ENCODE data around the gene CXCR5.

Gene CXCR5

DNA sequence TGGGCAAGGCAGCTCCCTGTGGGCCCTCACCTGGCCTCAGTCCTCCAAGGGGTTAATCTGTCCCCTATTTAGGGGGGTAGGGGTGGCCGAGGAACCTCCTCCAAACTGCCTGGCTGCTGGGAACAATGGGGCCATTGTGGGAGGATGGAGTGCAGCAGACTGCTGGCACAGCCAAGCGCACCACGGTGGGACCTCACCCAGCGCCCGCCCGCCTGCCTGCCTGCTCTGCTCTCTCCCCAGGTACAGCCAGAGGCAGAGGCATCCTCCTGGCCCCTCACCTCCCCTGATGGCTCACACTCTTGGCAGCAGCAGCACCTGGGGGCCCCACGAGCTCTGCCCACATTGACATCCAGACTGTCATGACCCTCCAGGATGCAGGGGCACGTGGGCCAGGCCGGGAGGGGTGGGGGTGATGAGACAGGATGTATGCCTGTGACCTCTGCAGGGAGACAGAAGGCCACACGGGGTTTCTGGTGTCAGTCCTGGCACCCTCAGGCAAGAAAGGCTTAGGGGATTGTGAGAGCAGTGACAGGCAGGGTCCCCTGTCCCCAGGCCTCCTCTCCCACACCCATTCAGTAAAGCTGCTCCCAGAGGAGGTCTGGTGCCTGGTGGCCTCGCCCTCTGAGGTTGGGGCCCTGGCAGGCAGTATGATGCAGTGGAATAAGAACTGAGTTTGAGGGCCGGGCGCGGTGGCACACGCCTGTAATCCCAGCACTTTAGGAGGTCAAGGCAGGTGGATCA is 30.7 kb downstream of the CXCR5 start:
- FAIRE-seq: no peak

DNA sequence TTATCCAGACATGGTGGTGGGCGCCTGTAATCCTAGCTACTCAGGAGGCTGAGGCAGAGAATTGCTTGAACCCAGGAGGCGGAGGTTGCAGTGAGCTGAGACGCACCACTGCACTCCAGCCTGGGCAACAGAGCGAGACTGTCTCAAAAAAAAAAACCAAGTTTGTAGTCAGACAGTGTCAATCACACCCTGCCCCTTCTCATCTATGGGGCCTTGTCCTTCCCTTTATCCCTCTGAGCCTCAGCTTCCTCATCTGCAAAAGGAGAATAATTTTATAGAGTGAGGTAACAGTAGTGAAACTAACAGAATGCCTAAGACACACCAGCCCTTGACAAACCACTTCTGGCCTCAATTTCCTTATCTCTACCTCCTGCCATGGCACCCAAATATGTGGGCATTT is 31.3 kb downstream of the CXCR5 start:
- no peak for FAIRE-seq

DNA sequence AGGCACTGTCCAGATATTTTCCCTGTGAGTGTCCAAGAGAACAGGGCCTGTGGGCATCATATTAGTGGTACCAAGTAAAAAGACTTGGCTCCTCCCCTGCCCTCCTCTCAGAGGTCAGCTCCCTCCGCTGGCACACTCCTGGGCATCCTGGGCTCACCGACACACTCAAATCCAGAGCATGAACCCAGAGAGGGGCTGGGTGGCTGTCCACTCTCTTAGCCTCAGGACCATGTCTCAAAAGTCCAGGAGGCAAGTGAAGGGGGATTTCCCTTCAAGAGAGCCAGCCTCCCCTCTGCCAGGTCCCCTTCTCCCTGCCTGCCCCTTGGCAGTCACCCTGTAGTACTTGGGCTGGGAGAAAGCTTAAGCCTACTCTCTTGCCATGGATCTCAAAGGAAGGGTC is 31.7 kb downstream of the CXCR5 start:
- no peak for FAIRE-seq

DNA sequence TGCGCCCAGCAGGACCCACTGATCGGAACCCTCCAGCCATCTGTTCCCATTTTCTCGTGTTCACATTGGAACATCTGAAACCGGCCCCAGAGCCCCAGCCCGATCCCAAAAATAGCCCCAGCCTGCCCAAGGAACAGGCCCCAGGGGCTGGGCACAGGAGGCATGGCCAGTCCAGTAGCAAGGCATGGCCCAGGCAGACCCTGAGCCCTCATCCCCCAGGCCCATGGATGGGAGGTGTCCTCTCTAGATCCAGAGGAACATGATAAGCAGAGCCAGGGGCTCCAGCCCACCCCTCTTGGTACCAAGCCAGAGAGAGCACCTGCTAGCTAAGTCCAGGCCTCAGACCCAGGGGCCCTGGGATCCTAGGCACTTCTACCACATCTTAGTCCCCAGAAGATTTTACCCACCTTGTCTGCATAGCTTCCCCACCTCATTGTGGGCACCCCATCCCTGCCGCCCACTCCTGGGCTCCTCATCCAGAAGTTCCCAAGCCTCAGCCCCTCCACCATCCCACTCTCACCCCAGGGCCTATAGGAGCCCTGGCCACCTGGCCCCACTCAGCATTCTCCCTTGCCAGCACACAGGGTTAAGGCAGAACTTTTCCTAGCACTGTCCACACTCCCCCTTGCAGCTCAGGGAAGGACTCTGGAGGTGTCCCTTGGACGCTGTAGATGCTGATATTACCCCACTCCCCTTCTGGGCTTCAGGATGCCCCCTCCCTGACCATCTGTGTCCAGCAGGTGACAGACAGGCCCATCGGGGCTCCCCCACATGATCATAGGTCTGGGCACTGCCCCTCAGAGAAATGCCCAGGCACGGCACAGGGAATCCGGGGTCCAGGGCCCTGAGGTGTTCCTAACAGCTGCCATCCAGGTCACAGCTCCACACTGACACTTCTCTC is 32.5 kb downstream of the CXCR5 start:
- FAIRE-seq: no peak

DNA sequence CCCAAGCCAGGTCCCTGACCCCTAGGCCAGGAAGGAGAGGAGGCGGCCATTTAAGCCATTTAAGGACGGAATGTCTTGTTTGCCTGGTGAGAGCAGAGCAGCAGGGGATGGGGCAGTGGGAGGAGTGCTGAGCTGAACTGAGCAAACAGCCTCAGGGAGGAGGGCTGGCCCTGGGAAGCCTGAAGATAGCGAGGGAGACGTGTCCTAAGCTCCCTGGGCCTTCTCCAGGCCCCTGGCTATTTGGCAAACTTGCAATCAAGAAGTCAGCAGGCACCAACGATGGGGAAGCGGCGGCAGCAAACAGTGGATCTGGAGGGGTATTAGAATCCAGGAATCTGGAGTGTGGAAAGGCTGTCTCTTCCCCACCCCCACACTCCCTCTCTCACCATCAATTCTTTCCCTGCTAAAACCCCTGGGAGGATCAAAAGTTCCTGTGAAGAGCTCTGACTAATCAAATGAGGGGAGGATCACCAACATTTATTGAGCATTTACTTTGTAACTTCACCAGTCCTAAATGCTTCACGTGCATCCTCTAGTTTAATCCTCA is 33.2 kb downstream of the CXCR5 start:
- no peak for FAIRE-seq

DNA sequence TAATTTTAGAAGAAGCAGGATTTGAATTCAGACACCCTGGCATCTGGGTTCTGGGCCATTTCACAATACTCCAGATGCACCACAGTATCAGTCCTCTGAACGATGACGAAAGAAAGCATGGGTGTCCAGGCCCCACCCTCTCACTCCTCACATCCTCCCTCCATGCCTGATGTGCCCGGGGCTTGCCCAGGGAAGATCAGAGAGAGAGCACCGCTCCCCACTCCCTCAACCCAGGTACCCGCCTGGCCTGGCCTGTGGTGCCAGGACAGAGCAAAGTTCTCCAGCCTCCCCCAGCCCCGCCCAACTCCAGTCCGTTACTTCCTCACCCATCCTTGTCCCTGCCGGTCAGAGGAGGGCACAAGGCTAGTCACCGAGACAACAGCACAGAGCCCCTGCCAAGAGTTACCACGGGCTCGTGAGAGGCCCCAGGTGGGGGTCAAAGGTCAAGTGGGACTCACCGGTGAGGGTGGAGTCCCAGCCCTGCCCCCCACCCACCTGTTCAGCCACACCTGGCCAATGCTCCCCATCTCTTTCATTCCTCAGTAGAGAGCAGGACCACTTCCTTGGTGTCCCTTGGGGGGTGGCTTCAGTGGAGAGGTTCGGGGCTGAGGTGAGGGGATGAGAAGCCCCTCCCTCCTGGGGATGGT is 33.9 kb downstream of the CXCR5 start:
- no peak for FAIRE-seq

DNA sequence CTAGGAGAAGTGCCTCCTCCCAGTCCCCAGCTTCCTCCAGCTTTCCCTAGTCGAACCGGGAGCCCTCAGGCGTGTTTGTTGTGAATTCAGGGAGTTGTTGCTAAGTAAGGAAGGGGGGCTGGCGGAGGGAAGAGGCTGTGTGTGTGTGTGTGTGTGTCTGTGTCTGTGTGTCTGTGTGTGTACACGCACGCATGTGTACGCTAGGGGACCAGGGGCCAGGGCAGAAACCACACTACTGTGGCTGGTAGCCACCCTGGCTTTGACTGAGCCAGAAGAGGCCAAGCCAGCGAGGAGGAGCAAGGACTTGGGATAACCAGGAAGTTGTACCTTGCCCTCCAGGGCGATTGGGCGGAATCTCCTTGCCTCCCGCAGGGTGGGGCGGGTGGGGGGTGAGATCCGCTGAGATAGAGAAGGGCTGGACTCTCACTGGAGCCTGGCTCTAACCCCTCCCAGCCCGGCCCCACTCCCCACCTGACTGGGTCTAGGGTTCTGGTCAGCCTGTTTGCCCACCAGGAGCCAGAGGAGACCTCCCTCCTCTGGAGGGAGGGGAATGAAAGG is 34.5 kb downstream of the CXCR5 start:
- no peak for FAIRE-seq

DNA sequence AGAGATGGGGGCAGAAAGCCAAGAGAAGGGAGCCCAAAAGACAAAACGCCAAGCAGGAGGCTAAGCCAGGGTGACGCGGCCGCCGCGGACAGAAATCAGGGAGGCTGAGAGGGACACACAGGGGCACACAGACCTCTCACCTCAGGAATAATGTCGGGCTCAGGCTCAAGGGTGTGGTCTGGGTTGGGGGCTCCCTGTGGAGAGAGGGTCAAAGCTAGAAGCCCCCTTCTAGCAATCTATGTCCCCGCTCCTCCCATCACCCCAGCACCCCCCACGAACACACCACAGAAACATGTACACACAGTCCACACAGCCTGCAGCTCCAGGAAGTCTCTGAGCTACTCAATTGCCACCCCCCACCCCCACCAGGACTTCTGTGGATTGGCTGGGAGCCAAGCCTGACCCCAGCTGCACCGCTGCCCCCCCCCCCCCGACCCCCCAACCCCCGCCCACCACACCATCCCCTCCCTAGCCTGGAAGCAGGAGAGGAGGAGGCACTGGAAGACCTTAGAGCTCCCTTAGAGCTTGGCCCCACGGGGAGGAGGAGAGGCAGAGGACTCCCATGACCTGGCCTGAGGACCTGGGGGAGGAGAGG is 35.1 kb downstream of the CXCR5 start:
- FAIRE-seq: no peak

DNA sequence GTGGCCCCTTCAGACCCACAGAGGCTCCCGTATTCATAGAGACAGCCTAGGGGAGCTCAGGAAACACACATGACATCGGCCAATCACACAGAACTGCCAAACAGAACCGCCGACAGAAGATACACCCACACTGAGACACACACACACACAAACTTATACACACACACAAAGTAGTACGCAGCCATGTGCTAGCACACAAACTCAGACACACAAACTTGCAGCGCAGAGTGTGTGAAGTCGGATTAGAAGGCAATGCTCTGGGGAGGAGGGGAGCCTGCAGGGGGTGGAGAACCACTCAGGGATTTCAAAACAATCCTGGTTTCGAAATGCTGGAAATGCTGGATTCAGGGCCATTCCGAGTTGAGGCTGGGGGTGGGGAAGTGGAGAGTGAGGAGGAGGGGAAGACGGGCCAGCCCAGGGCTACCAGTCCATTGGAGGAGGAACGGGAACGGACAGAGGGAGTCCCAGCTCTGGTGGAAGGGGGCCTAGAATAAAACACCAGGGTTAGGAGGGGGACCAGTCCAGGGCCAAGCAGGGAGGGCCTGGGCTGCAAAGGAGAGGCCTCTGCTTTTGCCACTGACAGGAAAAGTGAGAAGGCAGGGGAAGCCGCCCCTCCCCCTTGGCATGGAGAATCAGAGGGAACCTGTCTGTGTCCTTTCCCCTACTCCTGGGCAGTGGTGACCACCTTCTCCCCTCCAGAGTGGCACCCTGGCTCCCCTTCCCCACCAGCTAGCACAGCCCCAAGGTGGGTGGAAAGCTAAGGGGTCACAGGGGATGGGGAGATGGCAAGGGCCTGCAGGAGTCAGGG is 37.6 kb downstream of the CXCR5 start:
- FAIRE-seq: no peak

DNA sequence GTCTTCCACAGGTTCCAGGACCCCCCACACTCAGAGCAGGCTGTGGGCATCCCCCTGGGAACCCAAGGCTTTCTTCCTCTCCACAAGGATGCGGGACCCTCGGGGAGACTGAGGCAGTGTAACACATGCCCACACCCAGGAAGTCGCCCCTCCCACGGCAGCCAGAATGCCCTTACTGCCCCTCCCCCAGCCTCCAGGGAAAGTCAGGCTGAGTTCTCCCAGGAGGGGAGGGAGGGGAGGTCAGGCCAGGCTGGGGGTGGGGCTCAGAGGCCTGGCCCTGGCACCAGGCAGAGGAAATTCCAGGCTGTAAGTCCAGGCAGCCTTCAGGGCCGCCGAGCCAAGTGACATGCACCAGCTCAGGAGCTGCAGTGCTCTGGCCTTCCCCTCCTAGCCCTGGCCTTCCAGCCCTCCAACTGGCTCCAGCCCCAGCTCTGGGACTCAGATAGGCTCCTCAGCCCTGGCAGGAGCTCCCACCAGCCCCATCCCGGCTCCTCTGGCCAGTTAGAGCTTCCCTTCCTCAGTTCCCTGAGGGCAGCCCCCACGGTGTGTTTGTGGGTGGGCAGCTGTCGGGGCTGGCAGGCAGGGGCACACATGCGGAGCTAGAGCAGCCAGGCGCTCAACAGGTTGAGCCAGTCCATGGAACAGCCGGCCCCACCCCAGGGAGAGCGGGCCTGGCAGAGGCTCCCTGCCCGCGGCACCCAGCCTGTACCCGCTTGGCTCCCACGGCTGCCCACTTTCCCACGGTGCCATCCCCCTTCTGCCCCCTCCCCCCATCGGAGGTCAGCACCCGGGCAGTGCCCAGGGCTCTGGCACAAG is 38.4 kb downstream of the CXCR5 start:
- no peak for FAIRE-seq

DNA sequence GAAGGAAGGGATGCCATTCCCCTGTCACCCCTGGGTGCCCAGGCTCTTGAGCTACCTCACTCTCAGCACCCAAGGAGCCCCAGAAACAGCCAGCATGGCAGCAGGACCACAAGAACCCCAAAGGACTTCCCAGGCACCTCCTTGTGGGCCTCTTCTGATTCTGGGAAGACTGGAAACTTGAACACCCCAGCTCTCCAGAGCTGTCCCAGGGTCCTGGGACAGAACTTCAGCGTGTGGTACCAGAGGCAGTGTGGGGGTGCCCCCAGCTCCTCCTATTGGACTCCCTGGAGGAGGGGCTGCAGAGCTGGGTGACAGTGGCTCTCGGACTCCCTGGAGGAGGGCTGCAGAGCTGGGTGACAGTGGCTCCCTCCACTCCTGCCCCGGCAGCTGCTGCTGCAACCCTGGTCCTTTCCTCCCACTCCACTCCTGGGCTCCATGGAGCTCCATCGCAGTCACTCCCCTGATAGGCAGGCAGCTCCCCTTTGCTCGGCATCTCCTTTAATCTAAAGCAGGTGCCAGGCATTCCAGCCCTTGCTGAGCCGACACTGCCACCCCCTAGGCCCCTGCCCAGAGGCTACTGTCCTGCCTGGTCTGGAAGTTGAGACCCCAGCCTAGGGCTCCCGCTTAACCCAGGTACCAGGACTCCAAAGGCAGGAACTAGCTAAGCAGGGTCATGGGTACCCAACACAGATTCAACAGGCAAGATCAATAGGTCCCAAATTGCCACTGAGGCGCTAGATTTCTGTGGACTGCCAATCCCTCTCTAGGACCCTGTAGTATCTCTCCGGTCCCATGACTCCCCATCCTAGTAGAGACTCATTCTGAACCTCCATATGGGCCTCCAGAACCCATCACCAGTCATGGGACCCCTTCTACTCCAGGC is 39.3 kb downstream of the CXCR5 start:
- FAIRE-seq: no peak

DNA sequence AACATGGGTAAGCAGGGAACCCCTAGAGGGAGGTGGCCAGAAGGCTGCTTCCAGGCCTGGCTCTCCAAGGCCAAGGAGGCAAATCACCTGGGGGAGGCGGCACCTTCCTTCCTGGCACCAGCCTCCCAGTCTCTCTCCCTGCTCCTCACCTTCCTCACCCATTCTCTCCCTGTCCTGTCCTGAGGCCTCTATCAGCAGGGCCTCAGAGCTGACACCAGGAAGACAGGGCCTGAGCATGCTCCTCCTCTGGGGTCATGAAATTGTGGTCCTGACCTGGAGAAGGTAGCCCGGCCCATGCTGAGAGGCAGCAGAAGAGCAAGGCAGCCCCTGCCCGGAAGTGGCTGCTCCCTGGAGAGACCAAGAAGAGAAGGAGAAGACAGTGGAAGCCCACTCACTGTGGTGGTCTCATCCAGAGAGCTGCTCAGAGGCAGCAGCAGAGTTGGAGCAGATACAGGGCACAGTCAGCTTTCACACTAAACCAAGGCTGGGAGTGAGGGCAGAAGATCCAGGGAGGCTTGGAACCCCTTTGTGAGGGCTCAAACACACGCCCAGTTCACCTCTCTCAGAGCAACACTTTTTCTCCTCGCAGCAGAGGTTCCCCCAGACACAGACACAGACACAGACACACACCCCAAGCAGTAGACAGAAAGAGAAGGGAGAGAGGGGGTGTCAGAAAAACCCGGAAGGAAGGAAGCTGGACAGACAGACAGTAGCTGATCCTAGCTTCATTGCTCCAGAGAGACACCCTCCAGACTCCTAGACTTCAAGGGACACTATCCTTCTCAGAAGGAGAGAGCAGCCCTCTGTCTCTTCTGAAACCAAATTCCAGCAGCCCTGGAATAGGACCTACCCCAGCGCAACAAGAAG is 40.3 kb downstream of the CXCR5 start:
- FAIRE-seq: no peak

DNA sequence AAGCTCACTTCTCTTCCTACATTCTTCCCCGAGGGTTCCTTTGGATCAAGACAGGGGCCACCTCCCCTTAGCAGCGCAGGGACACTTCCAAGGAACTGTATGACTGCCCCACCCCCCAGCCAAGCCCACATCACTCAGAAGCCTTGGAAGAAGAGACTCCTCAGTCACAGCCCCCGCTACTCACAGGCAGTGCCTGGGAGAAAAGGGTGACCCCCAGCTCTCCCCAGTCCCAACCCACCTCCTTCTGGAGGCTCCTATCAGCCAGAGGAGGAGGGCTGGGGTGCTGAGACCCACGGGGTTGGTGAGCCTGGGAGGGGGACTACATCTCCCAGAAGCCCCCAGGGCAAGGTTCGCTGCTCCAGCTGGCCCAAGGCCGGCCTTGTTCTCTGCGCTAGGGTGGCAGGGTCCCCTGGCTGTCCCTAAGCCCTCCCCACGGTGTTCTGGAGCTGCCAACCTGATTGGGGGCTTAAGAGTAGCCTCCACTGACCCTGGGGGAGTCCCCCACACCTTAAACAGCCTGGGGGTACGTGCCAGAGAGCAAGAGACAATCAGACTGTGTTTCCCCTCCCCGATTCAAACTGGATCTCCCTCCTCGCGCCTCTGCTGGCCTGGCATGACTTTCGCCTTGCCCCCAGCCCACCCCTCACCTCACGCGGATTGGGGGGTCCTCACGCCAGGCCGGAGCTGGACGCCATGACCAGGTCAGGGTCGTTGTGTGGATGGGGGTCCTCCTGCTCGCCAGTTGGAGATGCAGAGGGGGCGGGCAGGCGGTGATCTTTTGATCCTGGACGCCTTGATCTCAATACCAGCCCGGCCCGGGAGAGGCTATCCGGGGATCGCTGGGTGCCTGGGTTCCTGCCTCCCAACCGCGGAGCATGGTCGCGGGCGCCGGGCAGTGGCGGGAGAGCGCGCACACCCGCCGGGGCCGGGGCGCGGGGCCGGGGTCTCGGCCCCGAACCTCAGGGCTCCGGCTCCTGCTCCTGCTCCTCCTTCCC is 41.2 kb downstream of the CXCR5 start:
- no peak for FAIRE-seq

DNA sequence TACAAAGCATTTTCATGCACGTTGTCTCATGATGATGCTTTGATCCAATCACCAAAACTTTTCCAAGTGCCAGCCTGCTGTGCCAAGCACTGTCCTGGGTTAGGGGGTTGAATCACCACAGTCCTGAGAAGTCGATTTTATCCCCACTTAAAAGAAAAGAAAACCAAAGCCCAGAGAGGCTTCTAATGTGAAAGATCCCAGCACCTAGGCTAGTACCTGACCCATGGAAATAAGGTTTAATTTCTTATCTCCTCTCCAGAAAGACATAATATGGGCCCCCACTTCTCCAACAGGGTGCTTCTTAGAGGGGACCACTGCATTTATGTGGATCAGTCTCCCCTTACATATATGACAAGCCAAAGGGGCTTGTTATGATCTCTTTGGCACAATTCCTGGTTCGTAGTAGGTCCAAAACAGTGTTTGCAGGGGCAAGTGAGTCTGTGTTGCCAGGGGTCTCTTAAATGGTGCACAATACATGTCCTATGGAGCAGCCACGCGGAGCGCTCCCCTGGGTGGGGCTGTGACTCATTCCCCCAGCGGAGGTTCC is 43.9 kb downstream of the CXCR5 start:
- no peak for FAIRE-seq

DNA sequence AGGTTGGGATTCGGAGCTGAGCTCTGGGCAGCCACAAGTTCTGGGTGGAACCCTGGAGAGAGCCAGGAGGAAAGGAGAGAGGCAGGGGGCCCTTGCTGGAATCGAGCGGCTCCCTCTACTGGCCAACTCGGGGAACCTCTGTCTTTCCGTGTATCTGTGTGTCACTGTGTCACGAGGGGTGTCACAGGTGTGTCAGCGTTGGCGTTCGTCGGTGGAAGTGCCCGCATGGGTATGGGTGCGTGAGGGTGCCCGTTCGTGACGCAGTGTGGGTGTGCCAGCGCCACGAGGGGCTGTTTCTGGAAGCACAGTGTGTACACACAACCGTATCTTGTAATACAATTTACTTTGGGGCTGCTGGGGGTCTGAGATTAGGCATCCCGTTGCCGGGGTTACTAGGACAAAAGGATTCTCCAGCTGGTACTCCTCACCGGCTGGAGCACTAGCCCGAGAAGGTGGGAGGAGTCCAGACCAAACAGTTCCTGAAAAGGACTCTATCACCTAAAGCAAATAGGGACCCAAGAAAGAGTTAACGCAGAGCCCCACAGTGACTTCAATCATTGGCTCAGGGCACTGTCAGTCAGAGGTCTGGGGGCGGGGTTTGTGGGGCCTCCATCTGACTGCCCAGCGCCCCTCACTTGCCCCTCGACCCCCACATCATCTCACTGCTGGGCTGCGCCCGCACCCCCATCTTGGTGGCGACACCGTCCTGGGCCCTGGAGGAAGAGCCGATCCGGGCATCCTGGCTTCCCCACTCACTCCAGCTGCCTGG is 44.6 kb downstream of the CXCR5 start:
- no peak for FAIRE-seq

DNA sequence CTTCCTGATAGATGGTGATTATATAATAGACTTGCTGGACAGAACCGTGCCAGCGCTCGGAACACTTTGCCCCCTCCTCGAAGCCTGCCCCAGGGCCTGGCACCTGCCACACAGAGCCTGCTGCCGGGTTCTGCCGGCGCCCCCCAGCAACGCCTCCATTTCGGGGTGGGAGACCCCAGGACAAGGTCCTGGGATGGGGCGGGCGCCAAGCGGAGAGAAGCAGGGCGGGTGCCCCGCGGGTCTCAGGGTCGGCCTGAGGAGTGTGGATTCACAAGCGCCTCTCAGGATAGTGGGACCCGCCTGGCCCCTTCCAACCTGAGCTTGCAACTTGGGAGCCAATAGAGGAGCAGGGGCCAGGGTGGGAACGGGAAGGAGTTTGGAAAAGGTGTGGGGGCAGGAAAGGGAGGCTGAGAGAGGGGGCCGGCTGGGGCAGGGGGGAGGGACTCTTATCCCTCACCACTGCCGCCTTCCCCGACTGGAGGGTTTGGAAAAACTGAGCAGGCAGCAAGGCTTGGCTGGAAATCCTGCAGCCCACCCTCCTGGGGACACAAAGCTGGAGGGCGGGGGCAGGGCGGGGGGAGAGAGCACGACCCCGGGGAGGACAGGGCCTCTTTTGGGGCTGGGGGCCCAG is 45.3 kb downstream of the CXCR5 start:
- no peak for FAIRE-seq

Measured in TTC549 (cell line).